Measurements from ENCODE around the gene CDH6.

DNA sequence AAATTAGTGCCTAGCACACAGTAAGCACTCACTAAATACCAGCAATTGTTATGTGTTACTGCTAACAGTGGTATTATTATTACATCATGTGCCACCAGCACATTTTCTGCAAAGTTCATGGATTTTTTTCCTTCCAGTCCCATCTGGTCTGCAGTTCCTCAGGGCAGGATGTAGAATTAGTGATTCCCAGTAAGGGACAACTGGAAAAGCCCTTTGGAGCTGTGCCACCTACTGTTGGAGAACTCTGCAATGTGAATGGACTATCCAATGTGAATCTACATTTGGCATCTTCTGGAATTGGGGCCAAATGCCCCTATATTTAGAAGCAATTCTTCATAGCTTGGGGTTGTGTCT, 154.0 kb downstream of the CDH6 start:
- TF ChIP-seq, protein P1, sequence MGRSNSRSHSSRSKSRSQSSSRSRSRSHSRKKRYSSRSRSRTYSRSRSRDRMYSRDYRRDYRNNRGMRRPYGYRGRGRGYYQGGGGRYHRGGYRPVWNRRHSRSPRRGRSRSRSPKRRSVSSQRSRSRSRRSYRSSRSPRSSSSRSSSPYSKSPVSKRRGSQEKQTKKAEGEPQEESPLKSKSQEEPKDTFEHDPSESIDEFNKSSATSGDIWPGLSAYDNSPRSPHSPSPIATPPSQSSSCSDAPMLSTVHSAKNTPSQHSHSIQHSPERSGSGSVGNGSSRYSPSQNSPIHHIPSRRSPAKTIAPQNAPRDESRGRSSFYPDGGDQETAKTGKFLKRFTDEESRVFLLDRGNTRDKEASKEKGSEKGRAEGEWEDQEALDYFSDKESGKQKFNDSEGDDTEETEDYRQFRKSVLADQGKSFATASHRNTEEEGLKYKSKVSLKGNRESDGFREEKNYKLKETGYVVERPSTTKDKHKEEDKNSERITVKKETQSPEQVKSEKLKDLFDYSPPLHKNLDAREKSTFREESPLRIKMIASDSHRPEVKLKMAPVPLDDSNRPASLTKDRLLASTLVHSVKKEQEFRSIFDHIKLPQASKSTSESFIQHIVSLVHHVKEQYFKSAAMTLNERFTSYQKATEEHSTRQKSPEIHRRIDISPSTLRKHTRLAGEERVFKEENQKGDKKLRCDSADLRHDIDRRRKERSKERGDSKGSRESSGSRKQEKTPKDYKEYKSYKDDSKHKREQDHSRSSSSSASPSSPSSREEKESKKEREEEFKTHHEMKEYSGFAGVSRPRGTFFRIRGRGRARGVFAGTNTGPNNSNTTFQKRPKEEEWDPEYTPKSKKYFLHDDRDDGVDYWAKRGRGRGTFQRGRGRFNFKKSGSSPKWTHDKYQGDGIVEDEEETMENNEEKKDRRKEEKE (IDR thresholded peaks at IDR 0.05) = no peak
- TF ChIP-seq ARID2 (CRISPR knock-in tag; IDR thresholded peaks at IDR 0.05; ENCODE audit: borderline replicate concordance) (no peak), ZNF253 (CRISPR knock-in tag; IDR thresholded peaks at IDR 0.05; ENCODE audit: borderline replicate concordance) (no peak), ZNF777 (CRISPR knock-in tag; IDR thresholded peaks at IDR 0.05) (no peak), NFRKB (IDR thresholded peaks at IDR 0.05) (no peak), ZNF512B (CRISPR knock-in tag; IDR thresholded peaks at IDR 0.05; ENCODE audit: borderline replicate concordance) (no peak), MAX (IDR thresholded peaks at IDR 0.05) (no peak), ARHGAP35 (CRISPR knock-in tag; IDR thresholded peaks at IDR 0.05; ENCODE audit: borderline replicate concordance) (no peak)
- TF ChIP-seq, protein P2, sequence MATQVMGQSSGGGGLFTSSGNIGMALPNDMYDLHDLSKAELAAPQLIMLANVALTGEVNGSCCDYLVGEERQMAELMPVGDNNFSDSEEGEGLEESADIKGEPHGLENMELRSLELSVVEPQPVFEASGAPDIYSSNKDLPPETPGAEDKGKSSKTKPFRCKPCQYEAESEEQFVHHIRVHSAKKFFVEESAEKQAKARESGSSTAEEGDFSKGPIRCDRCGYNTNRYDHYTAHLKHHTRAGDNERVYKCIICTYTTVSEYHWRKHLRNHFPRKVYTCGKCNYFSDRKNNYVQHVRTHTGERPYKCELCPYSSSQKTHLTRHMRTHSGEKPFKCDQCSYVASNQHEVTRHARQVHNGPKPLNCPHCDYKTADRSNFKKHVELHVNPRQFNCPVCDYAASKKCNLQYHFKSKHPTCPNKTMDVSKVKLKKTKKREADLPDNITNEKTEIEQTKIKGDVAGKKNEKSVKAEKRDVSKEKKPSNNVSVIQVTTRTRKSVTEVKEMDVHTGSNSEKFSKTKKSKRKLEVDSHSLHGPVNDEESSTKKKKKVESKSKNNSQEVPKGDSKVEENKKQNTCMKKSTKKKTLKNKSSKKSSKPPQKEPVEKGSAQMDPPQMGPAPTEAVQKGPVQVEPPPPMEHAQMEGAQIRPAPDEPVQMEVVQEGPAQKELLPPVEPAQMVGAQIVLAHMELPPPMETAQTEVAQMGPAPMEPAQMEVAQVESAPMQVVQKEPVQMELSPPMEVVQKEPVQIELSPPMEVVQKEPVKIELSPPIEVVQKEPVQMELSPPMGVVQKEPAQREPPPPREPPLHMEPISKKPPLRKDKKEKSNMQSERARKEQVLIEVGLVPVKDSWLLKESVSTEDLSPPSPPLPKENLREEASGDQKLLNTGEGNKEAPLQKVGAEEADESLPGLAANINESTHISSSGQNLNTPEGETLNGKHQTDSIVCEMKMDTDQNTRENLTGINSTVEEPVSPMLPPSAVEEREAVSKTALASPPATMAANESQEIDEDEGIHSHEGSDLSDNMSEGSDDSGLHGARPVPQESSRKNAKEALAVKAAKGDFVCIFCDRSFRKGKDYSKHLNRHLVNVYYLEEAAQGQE (IDR thresholded peaks at IDR 0.05; ENCODE audit: borderline replicate concordance in 1 of 2, low read depth in 1 of 2, low read length in 2 of 2) = no peak
